Chondrocyte (in vitro differentiated cells): ENCODE results near the gene ARHGAP15. TPM values are rescaled to one million over a fixed set of nuclear protein-coding genes. Genes with fewer than 3 reads are reported as not detected.

Experiments used
- DNase-seq: peaks from one replicate; pipeline ENCODE4 v3.0.0; 2021; ENCODE audit warnings: mixed read lengths, low spot score
- H3K27ac Mint-ChIP-seq: one replicate; pipeline ENCODE4 v1.8.0; 2021; ENCODE audit warnings: mild to moderate bottlenecking, moderate library complexity, mixed read lengths; ENCODE audit not compliant: unreplicated experiment
- H3K27me3 Mint-ChIP-seq: 2 replicates; pipeline ENCODE4 v1.8.0; 2021; ENCODE audit warnings: low read depth, mixed read lengths
- H3K36me3 Mint-ChIP-seq: 2 replicates; pipeline ENCODE4 v1.8.0; 2021; ENCODE audit warnings: low read depth, mixed read lengths
- H3K4me1 Mint-ChIP-seq: 2 replicates; pipeline ENCODE4 v1.8.0; 2021; ENCODE audit warnings: low read depth, mild to moderate bottlenecking, mixed read lengths
- H3K4me3 Mint-ChIP-seq: one replicate; pipeline ENCODE4 v1.8.0; 2021; ENCODE audit warnings: mild to moderate bottlenecking, moderate library complexity, mixed read lengths; ENCODE audit not compliant: unreplicated experiment
- H3K9me3 Mint-ChIP-seq: 2 replicates; pipeline ENCODE4 v1.8.0; 2021; ENCODE audit warnings: low read depth, mixed read lengths
- CTCF ChIP-seq: fragments of 200-600 bp; sonication (generic); IDR thresholded peaks from 2 replicates; pipeline ENCODE4 v1.5.0; 2021; ENCODE audit warnings: antibody characterized with exemption, mild to moderate bottlenecking, moderate library complexity
- total RNA-seq: library from RNA; stranded (reverse); gene quantifications from 3 replicates; pipeline ENCODE4 v1.2.1, GENCODE V29; 2021

ARHGAP15 gene
- total RNA-seq, 1 donor from 2014 or later: 0.42 TPM

GRCh38 chr2:143717536-143718168 lies 588.4 kb downstream of the ARHGAP15 start:
- Mint-ChIP-seq H3K4me3 (peak overlapping the region; percentile 65), H3K27ac (peak overlapping the region; percentile 80), H3K27me3 (no peaks in the 10 kb centered on the region), H3K9me3 (no peaks in the 10 kb centered on the region), H3K36me3 (no peaks in the 10 kb centered on the region), H3K4me1 (peaks cover 36% of the 10 kb centered on the region)
- DNase-seq: no peak
- no peak for TF ChIP-seq CTCF

- Mint-ChIP-seq H3K4me1 (peaks cover 36% of the 10 kb centered on the region), H3K9me3 (no peaks in the 10 kb centered on the region), H3K27ac (peak overlapping the region; percentile 43), H3K27me3 (no peaks in the 10 kb centered on the region), H3K36me3 (no peaks in the 10 kb centered on the region), H3K4me3 (no peak overlapping the region)
- DNase-seq: no peak
- no peak for TF ChIP-seq CTCF
Observed at GRCh38 chr2:143718745-143719144, 589.5 kb downstream of the ARHGAP15 start.

- Mint-ChIP-seq H3K27me3 (no peaks in the 10 kb centered on the region), H3K27ac (peak overlapping the region; percentile 7), H3K36me3 (no peaks in the 10 kb centered on the region), H3K4me1 (peaks cover 36% of the 10 kb centered on the region), H3K9me3 (no peaks in the 10 kb centered on the region), H3K4me3 (no peak overlapping the region)
- DNase-seq: no peak
- TF ChIP-seq CTCF: no peak
Observed at GRCh38 chr2:143719406-143719805, 590.2 kb downstream of the ARHGAP15 start.

GRCh38 chr2:143720095-143720664 lies 591.0 kb downstream of the ARHGAP15 start:
- Mint-ChIP-seq H3K27ac (no peak overlapping the region), H3K27me3 (no peaks in the 10 kb centered on the region), H3K4me1 (peaks cover 36% of the 10 kb centered on the region), H3K4me3 (no peak overlapping the region), H3K9me3 (no peaks in the 10 kb centered on the region), H3K36me3 (no peaks in the 10 kb centered on the region)
- no peak for DNase-seq
- no peak for TF ChIP-seq CTCF

- H3K36me3 Mint-ChIP-seq: no peaks in the 10 kb centered on the region
- TF ChIP-seq CTCF: no peak
- no peaks in the 10 kb centered on the region for H3K27me3 Mint-ChIP-seq
- H3K4me3 Mint-ChIP-seq: no peak overlapping the region
- no peaks in the 10 kb centered on the region for H3K4me1 Mint-ChIP-seq
- H3K27ac Mint-ChIP-seq: no peak overlapping the region
- no peaks in the 10 kb centered on the region for H3K9me3 Mint-ChIP-seq
- DNase-seq: no peak
Observed at GRCh38 chr2:143725400-143725799, 596.2 kb downstream of the ARHGAP15 start.
